Rectal smooth muscle tissue (tissue), 1 donor: ENCODE measurements around the gene NISCH.

Source experiments
- H3K27ac ChIP-seq: one replicate; pipeline ENCODE4 v1.7.0; 2013; ENCODE audit warnings: low read depth, low read length, inconsistent platforms
- H3K27me3 ChIP-seq: one replicate; pipeline ENCODE4 v1.7.0; 2013; ENCODE audit warnings: low read length; ENCODE audit not compliant: control insufficient read depth, insufficient read depth
- H3K36me3 ChIP-seq: one replicate; pipeline ENCODE4 v1.7.0; 2013; ENCODE audit warnings: low read length; ENCODE audit not compliant: control insufficient read depth, insufficient read depth
- H3K4me1 ChIP-seq: one replicate; pipeline ENCODE4 v1.7.0; 2013; ENCODE audit warnings: low read length; ENCODE audit not compliant: control insufficient read depth, insufficient read depth
- H3K4me3 ChIP-seq: one replicate; pipeline ENCODE4 v1.7.0; 2013; ENCODE audit warnings: low read length
- H3K9ac ChIP-seq: one replicate; pipeline ENCODE4 v1.7.0; 2013; ENCODE audit warnings: low read length

NISCH gene

DNA sequence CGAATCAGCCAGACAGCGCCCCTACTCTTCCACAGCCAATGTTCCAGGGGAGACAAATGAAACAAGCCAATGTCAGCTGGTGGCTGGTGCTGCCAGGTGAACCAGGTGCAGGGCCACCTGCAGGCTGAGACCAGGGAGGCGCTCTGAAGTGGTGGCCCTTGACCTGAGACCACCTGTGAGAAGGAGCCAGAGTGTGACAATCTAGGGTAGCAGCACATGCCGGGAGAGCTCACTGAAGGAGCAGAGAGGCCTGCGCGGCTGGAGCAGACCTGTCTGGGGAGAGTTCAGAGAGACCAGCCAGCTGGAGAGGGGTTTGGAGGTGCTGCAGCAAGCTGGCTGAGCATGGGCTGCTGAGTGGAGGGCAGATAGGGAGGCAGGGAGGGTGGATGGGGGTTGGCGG lies 39.0 kb downstream of the NISCH start:
- Histone ChIP-seq H3K27me3 (no peaks in the 10 kb centered on the region), H3K4me1 (no peaks in the 10 kb centered on the region), H3K27ac (no peak overlapping the region), H3K36me3 (peaks cover 28% of the 10 kb centered on the region), H3K9ac (no peak overlapping the region), H3K4me3 (peak overlapping the region; percentile 25)

- Histone ChIP-seq H3K27ac (peak within 1 kb of the TSS; percentile 55), H3K4me1 (no peaks in the 10 kb centered on the region), H3K27me3 (no peaks in the 10 kb centered on the region), H3K36me3 (peaks cover 24% of the 10 kb centered on the region), H3K9ac (peak within 1 kb of the TSS; percentile 41), H3K4me3 (peak within 1 kb of the TSS; percentile 57)
These were observed 39.6 kb downstream of the NISCH start, which contains the start of gene STAB1 for GRCh38 chr3:52494886-52495495. Gene STAB1, plus strand, starts transcription at chr3:52495338. Its CDS starts 76 bp downstream, at chr3:52495414.

DNA sequence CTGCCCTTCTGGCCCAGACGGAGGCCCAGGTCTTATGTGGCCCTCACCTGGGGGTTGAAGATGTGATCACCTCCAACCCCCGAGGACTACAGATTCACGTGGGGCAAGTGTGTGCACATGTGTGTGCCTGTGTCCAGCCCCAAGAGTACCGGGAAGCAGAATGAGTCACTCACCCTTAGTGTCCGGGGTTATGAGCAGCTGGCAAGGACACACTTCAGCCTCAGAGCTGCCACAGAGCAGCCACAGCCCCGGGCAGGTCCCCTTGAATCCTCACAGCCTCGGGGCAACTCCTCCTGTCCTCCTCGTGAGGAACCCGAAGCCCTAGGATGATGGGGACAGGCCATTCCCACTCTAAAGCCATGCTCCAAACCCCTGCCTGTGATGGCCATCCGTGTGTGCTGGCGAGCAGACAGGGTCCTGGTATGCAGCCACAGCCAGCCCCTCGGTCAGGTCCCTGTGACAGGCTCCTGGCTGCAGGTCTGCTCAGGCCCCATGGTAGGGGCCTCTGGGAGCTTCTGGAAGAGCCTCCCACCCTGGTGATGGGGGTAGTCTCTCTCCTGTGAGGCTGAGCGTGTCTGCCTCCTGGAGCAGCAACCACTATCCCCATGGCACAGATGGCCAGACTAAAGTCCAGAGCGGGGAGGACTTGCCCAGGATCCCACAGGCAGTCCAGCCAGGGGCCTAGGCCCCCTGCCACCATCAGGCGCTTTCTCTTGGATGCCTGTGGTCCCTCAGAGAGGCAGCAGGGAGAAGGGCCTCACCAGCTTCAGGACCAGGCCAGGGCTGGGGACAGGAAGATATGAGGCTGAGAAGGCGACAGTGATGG lies 40.6 kb downstream of the NISCH start:
- peak overlapping the region; percentile 57 for H3K4me3 ChIP-seq
- H3K9ac ChIP-seq: peak overlapping the region; percentile 41
- no peaks in the 10 kb centered on the region for H3K27me3 ChIP-seq
- H3K36me3 ChIP-seq: peaks cover 15% of the 10 kb centered on the region
- peak overlapping the region; percentile 55 for H3K27ac ChIP-seq
- no peaks in the 10 kb centered on the region for H3K4me1 ChIP-seq

GRCh38 chr3:52498137-52499054 lies 43.0 kb downstream of the NISCH start:
- Histone ChIP-seq H3K27ac (no peak overlapping the region), H3K27me3 (no peaks in the 10 kb centered on the region), H3K9ac (no peak overlapping the region), H3K4me3 (no peak overlapping the region), H3K36me3 (no peaks in the 10 kb centered on the region), H3K4me1 (no peaks in the 10 kb centered on the region)

- H3K36me3 ChIP-seq: no peaks in the 10 kb centered on the region
- H3K27me3 ChIP-seq: no peaks in the 10 kb centered on the region
- no peak overlapping the region for H3K9ac ChIP-seq
- no peak overlapping the region for H3K4me3 ChIP-seq
- H3K27ac ChIP-seq: no peak overlapping the region
- no peaks in the 10 kb centered on the region for H3K4me1 ChIP-seq
These were observed 45.6 kb downstream of the NISCH start for GRCh38 chr3:52501046-52501445.

DNA sequence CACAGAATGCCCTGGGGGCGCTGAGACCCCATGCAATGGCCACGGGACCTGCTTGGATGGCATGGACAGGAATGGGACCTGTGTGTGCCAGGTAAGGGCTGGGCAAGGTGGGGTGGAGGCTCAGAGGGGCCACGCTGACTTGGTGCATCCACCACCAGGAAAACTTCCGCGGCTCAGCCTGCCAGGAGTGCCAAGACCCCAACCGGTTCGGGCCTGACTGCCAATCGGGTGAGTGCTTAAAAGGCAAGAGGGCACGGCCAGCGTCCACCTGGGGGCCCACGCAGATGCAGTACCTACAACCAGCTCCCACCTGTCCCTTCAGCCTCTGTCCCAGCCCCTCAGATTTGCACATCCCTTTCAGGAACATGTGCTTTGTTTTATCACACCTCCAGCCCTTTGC lies 46.6 kb downstream of the NISCH start:
- H3K4me3 ChIP-seq: no peak overlapping the region
- no peaks in the 10 kb centered on the region for H3K27me3 ChIP-seq
- H3K27ac ChIP-seq: no peak overlapping the region
- no peak overlapping the region for H3K9ac ChIP-seq
- no peaks in the 10 kb centered on the region for H3K36me3 ChIP-seq
- H3K4me1 ChIP-seq: no peaks in the 10 kb centered on the region

GRCh38 chr3:52502808-52503350 lies 47.5 kb downstream of the NISCH start:
- no peaks in the 10 kb centered on the region for H3K36me3 ChIP-seq
- H3K27ac ChIP-seq: no peak overlapping the region
- no peak overlapping the region for H3K4me3 ChIP-seq
- H3K27me3 ChIP-seq: no peaks in the 10 kb centered on the region
- no peaks in the 10 kb centered on the region for H3K4me1 ChIP-seq
- no peak overlapping the region for H3K9ac ChIP-seq

- H3K4me3 ChIP-seq: no peak overlapping the region
- H3K36me3 ChIP-seq: no peaks in the 10 kb centered on the region
- no peaks in the 10 kb centered on the region for H3K4me1 ChIP-seq
- H3K27me3 ChIP-seq: no peaks in the 10 kb centered on the region
- H3K9ac ChIP-seq: no peak overlapping the region
- no peak overlapping the region for H3K27ac ChIP-seq
These were observed 48.5 kb downstream of the NISCH start for GRCh38 chr3:52503788-52504424.

DNA sequence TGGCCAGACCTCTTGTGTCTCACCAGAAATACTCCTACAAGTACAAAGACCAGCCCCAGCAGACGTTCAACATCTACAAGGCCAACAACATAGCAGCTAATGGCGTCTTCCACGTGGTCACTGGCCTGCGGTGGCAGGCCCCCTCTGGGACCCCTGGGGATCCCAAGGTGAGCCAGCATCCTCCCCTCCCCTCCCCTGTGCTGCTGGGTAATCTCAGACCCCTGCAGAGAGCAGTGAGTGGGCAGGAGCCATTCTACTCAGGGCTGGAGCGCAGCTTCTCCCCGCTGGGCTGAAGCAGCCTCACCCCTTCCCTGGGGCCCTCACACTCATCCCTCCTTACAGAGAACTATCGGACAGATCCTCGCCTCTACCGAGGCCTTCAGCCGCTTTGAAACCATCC lies 49.6 kb downstream of the NISCH start:
- Histone ChIP-seq H3K36me3 (no peaks in the 10 kb centered on the region), H3K9ac (no peak overlapping the region), H3K27ac (no peak overlapping the region), H3K4me3 (no peak overlapping the region), H3K4me1 (no peaks in the 10 kb centered on the region), H3K27me3 (no peaks in the 10 kb centered on the region)

GRCh38 chr3:52506266-52506966 lies 51.0 kb downstream of the NISCH start:
- Histone ChIP-seq H3K27ac (no peak overlapping the region), H3K36me3 (no peaks in the 10 kb centered on the region), H3K9ac (no peak overlapping the region), H3K4me3 (no peak overlapping the region), H3K4me1 (no peaks in the 10 kb centered on the region), H3K27me3 (no peaks in the 10 kb centered on the region)

- no peak overlapping the region for H3K27ac ChIP-seq
- H3K4me3 ChIP-seq: no peak overlapping the region
- H3K27me3 ChIP-seq: no peaks in the 10 kb centered on the region
- no peaks in the 10 kb centered on the region for H3K36me3 ChIP-seq
- no peaks in the 10 kb centered on the region for H3K4me1 ChIP-seq
- no peak overlapping the region for H3K9ac ChIP-seq
These were observed 52.0 kb downstream of the NISCH start for GRCh38 chr3:52507359-52507758.
